K562 (cell line): Measurements from ENCODE around the gene KCTD3. TPM values are rescaled to one million over a fixed set of nuclear protein-coding genes. Genes with fewer than 3 reads are reported as not detected.

Experiments
- DLX4 ChIP-seq: fragments of 250-450 bp; sonication (Bioruptor Pico); IDR thresholded peaks from 2 replicates; pipeline ENCODE4 v1.6.1; 2021; ENCODE audit warnings: mild to moderate bottlenecking
- ESRRB ChIP-seq: fragments of 250-450 bp; sonication (Bioruptor Pico); IDR thresholded peaks from 2 replicates; pipeline ENCODE4 v1.5.0; 2020; ENCODE audit warnings: mild to moderate bottlenecking, moderate library complexity, borderline replicate concordance
- FOXP1 ChIP-seq: sonication (generic); formaldehyde crosslinking; IDR thresholded peaks from 2 replicates; pipeline ENCODE4 v1.8.0; 2022; ENCODE audit warnings: mild to moderate bottlenecking, missing genetic modification reagents
- HLTF ChIP-seq: fragments of 450-650 bp; IDR thresholded peaks from 2 replicates; pipeline ENCODE4 v1.6.1; 2016
- HMBOX1 ChIP-seq: sonication (generic); IDR thresholded peaks from 2 replicates; pipeline ENCODE4 v1.6.1; 2016
- ILK ChIP-seq: fragments of 450-650 bp; IDR thresholded peaks from 2 replicates; pipeline ENCODE4 v1.6.1; 2016; ENCODE audit warnings: missing genetic modification characterization, low read depth, mild to moderate bottlenecking, missing compliant biosample characterization, moderate library complexity, borderline replicate concordance
- KAT7 ChIP-seq: sonication (generic); formaldehyde crosslinking; IDR thresholded peaks from 2 replicates; pipeline ENCODE4 v1.8.0; 2022; ENCODE audit warnings: missing genetic modification reagents, mild to moderate bottlenecking, borderline replicate concordance
- MXI1 ChIP-seq: IDR thresholded peaks from 2 replicates; pipeline ENCODE4 v1.6.1; 2011; ENCODE audit warnings: low read depth, mild to moderate bottlenecking, improper control_type of control experiment, low read length
- NFYB ChIP-seq: IDR thresholded peaks from 2 replicates; pipeline ENCODE4 v1.6.1; 2011; ENCODE audit warnings: mild to moderate bottlenecking, moderate library complexity; ENCODE audit not compliant: insufficient read length; ENCODE audit errors: extremely low read depth
- OTX1 ChIP-seq: fragments of 450-650 bp; formaldehyde crosslinking; IDR thresholded peaks from 2 replicates; pipeline ENCODE4 v1.4.0; 2022; ENCODE audit warnings: mild to moderate bottlenecking
- RHOXF2B ChIP-seq: fragments of 250-450 bp; sonication (Bioruptor Pico); conservative IDR thresholded peaks from 2 replicates; pipeline ENCODE4 v1.5.1; 2021
- SMAD2 ChIP-seq: fragments of 150-350 bp; IDR thresholded peaks from 2 replicates; pipeline ENCODE4 v1.6.1; 2014; ENCODE audit warnings: low read depth, mild to moderate bottlenecking, low read length
- STAT5B ChIP-seq: fragments of 250-450 bp; sonication (Bioruptor Pico); IDR thresholded peaks from 2 replicates; pipeline ENCODE4 v1.8.0; 2021; ENCODE audit warnings: mild to moderate bottlenecking, inconsistent platforms
- TRIM25 ChIP-seq: fragments of 450-650 bp; IDR thresholded peaks from 2 replicates; pipeline ENCODE4 v1.7.0; 2016; ENCODE audit warnings: borderline replicate concordance
- ZNF133 ChIP-seq: fragments of 250-450 bp; sonication (Bioruptor Pico); IDR thresholded peaks from 2 replicates; pipeline ENCODE4 v1.4.0; 2020; ENCODE audit warnings: mild to moderate bottlenecking
- ZNF444 ChIP-seq: fragments of 250-450 bp; sonication (Bioruptor Pico); IDR thresholded peaks from 2 replicates; pipeline ENCODE4 v1.4.0; 2020; ENCODE audit warnings: mild to moderate bottlenecking, moderate library complexity
- ZNF518B ChIP-seq: fragments of 250-450 bp; sonication (Bioruptor Pico); IDR thresholded peaks from 2 replicates; pipeline ENCODE4 v1.5.0; 2021; ENCODE audit warnings: mild to moderate bottlenecking, moderate library complexity
- polyA plus RNA-seq, 8 experiments: library from polyadenylated mRNA; depleted of rRNA in 4 of 8; stranded (reverse) in 5 of 8; unstranded in 3 of 8; fragments of >200 nt; fragmentation: Nextera tagmentation in 2 of 8; fragmentation: Illumina TruSeq in 1 of 8; extraction: Ambion mirVana in 2 of 8; extraction: Trizol in 1 of 8; gene quantifications; 2 replicates each; pipeline versions ENCODE4 v1.2.1 to v1.2.3, GENCODE V29; 2011 to 2014; ENCODE audit warnings: inconsistent platforms in 1 of 8, missing spikeins in 1 of 8
- total RNA-seq, 7 experiments: library from RNA; depleted of rRNA in 6 of 7; stranded (reverse); fragments of >200 nt in 6 of 7; fragmentation: Illumina TruSeq in 2 of 7; extraction: Trizol in 2 of 7; gene quantifications; 2 replicates each; pipeline versions ENCODE4 v1.2.1 to v1.2.3, GENCODE V29; 2011 to 2021; ENCODE audit warnings: low replicate concordance in 1 of 7

Gene KCTD3
- total and polyA plus RNA-seq, 9 of the 15 experiments (the other 6 are each of a cell fraction or from before 2014, with no cell fraction given), result 12.8 to 77.1 (median 44.3) TPM

- TF ChIP-seq ZNF444 (CRISPR knock-in tag) (no peak), HMBOX1 (no peak), STAT5B (CRISPR knock-in tag) (no peak), ESRRB (CRISPR knock-in tag) (no peak), ZNF133 (CRISPR knock-in tag) (no peak), OTX1 (no peak), HLTF (0 out of 2 replicates have a peak, but pooled peaks have one; percentile 52), KAT7 (0 out of 2 replicates have a peak, but pooled peaks have one; percentile 73), RHOXF2B (CRISPR knock-in tag) (no peak), DLX4 (CRISPR knock-in tag) (no peak), TRIM25 (peak; percentile 43; the same call in 1 of the 2 replicates), FOXP1 (CRISPR knock-in tag) (no peak), NFYB (no peak), MXI1 (no peak), SMAD2 (no peak), ILK (tag) (no peak), ZNF518B (CRISPR knock-in tag) (no peak)
Observed at GRCh38 chr1:215566556-215567490, at the start of gene KCTD3 (continued).
